ENCODE results near the gene MAP2.

MAP2 gene

DNA sequence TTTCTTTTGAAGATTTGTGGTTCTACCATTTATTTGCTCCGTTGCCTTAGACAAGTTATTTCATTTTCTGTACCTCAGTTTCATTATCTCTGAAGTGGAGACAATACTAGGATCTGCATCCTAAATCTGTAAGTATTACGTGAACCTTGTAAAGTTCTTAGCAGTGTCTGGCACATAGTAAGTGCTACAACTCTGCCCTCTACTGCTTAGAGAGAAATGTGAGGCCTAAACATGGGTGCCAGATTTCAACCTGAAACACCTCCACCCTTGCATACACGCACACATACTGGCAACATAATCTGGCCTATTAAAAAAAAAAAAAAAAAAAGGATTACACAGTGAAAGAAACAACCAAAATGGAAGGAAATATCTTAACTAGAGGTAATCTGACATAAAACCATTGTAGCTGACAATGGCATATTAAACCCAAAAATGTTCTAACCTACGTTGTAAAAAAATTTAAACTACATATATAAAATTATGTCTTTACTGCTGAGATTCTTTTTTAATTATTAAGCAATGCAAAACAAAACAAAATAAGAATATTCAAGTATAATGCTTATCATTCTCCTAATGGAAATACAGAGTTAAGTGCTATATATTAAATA is 132.6 kb downstream of the MAP2 start:
- Histone ChIP-seq H2BK5ac (ENCODE audit: low read length) (no peak overlapping the region), H2BK12ac (ENCODE audit: low read length) (no peak overlapping the region), H3K4ac (ENCODE audit: low read length) (no peak overlapping the region), H3K79me1 (ENCODE audit: low read depth, low read length) (peaks cover 3% of the 10 kb centered on the region), H3K27me3 (ENCODE audit: control insufficient read depth in 3 of 3, insufficient read depth in 3 of 3, low read depth in 1 of 3, low read length in 3 of 3) (no peaks in the 10 kb centered on the region), H2AK5ac (ENCODE audit: low read depth, low read length) (no peak overlapping the region), H3K18ac (ENCODE audit: low read length) (no peak overlapping the region), H3K4me2 (ENCODE audit: insufficient read depth, low read length, poor library complexity, severe bottlenecking) (no peak overlapping the region), H3K4me1 (ENCODE audit: control insufficient read depth in 2 of 2, insufficient read depth in 1 of 2, low read depth in 1 of 2, low read length in 2 of 2) (peaks cover 0 to 6% of the 10 kb centered on the region in 2 donors), H2BK120ac (ENCODE audit: low read depth, low read length) (no peak overlapping the region), H4K91ac (ENCODE audit: low read depth, low read length, poor library complexity) (no peak overlapping the region), H3K27ac (replicated peaks; ENCODE audit: low read length) (no peak overlapping the region), H3K23ac (ENCODE audit: low read depth, low read length, poor library complexity) (no peak overlapping the region), H2AFZ (ENCODE audit: low read length) (no peak overlapping the region), H3K4me3 (ENCODE audit: low read length in 2 of 2) (no peak overlapping the region), H3K36me3 (replicated peaks in 1 of 2; ENCODE audit: control insufficient read depth in 2 of 2, insufficient read depth in 2 of 2, low read length in 2 of 2) (peaks cover 0 to 2% of the 10 kb centered on the region in 2 donors), H2BK15ac (ENCODE audit: low read length) (no peak overlapping the region), H3K14ac (ENCODE audit: low read length) (no peak overlapping the region), H4K8ac (ENCODE audit: low read depth, low read length) (no peak overlapping the region), H3K9me3 (replicated peaks in 1 of 2; ENCODE audit: control insufficient read depth in 2 of 2, insufficient read depth in 1 of 2, low read depth in 1 of 2, low read length in 2 of 2) (no peaks in the 10 kb centered on the region), H3K9ac (ENCODE audit: low read depth, low read length, poor library complexity) (no peak overlapping the region)
- WGBS, 2 donors (ENCODE audit: extremely low coverage in 2 of 2, insufficient read length in 2 of 2, insufficient replicate concordance in 1 of 2): no CpG with 5 or more reads among the region's 4 CpGs
- no peak for DNase-seq (ENCODE audit: low spot score)

DNA sequence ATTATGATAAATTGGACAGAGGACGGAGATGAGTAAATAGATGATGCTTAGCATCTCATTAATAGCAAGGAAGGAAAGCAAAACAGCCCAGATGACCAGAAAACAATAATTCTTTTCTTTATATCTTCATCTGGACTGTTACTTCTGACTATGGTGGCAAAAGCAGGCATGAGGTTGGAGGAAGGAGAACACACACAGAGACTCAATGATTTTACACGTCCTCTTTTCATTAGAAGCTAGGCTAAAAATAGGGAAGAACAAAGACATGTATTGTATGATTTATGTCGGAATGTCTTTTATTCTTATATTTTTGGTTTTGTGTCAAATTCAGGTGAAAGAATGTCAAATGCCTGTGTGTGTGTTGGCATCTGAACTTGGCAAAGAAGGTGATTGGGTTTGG is 137.1 kb downstream of the MAP2 start:
- Histone ChIP-seq H3K18ac (ENCODE audit: low read length) (no peak overlapping the region), H3K23ac (ENCODE audit: low read depth, low read length, poor library complexity) (no peak overlapping the region), H2BK5ac (ENCODE audit: low read length) (no peak overlapping the region), H2AFZ (ENCODE audit: low read length) (no peak overlapping the region), H2BK15ac (ENCODE audit: low read length) (no peak overlapping the region), H2BK120ac (ENCODE audit: low read depth, low read length) (no peak overlapping the region), H4K8ac (ENCODE audit: low read depth, low read length) (no peak overlapping the region), H2BK12ac (ENCODE audit: low read length) (no peak overlapping the region), H3K79me1 (ENCODE audit: low read depth, low read length) (peaks cover 5% of the 10 kb centered on the region), H3K36me3 (replicated peaks in 1 of 2; ENCODE audit: control insufficient read depth in 2 of 2, insufficient read depth in 2 of 2, low read length in 2 of 2) (peaks cover 2 to 6% of the 10 kb centered on the region in 2 donors), H3K9ac (ENCODE audit: low read depth, low read length, poor library complexity) (no peak overlapping the region), H3K4me1 (ENCODE audit: control insufficient read depth in 2 of 2, insufficient read depth in 1 of 2, low read depth in 1 of 2, low read length in 2 of 2) (peaks cover under 1 to 3% of the 10 kb centered on the region in 2 donors), H3K4ac (ENCODE audit: low read length) (no peak overlapping the region), H3K4me2 (ENCODE audit: insufficient read depth, low read length, poor library complexity, severe bottlenecking) (no peak overlapping the region), H2AK5ac (ENCODE audit: low read depth, low read length) (no peak overlapping the region), H3K9me3 (replicated peaks in 1 of 2; ENCODE audit: control insufficient read depth in 2 of 2, insufficient read depth in 1 of 2, low read depth in 1 of 2, low read length in 2 of 2) (no peaks in the 10 kb centered on the region), H3K27me3 (ENCODE audit: control insufficient read depth in 3 of 3, insufficient read depth in 3 of 3, low read depth in 1 of 3, low read length in 3 of 3) (no peaks in the 10 kb centered on the region), H4K91ac (ENCODE audit: low read depth, low read length, poor library complexity) (no peak overlapping the region), H3K14ac (ENCODE audit: low read length) (no peak overlapping the region), H3K4me3 (ENCODE audit: low read length in 2 of 2) (no peak overlapping the region), H3K27ac (replicated peaks; ENCODE audit: low read length) (no peak overlapping the region)
- no peak for DNase-seq (ENCODE audit: low spot score)
- no CpG with 5 or more reads among the region's 3 CpGs for WGBS, 2 donors (ENCODE audit: extremely low coverage in 2 of 2, insufficient read length in 2 of 2, insufficient replicate concordance in 1 of 2)

DNA sequence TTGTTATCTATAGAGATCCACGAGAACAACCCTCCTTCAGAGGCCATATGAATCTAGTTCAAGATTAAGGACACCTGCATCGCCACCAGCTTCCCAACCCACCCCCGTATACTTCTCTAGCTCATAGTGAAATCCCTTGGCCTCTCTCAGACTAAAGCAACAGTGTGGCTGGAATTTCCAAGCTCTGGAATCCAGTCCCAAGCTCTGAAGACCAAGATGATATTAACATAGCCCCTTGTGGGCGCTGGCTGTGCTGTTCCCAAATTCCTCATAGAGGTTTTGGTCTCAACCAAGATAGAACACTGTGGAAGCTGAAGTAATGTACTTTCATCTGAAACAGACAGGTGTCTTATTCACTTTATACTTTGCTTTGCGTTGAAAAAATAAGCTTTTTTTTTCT is 139.6 kb downstream of the MAP2 start:
- H3K4me1 ChIP-seq (ENCODE audit: control insufficient read depth in 2 of 2, insufficient read depth in 1 of 2, low read depth in 1 of 2, low read length in 2 of 2): peaks cover 5 to 7% of the 10 kb centered on the region in 2 donors
- H3K9ac ChIP-seq (ENCODE audit: low read depth, low read length, poor library complexity): no peak overlapping the region
- H3K18ac ChIP-seq (ENCODE audit: low read length): no peak overlapping the region
- peaks cover 3% of the 10 kb centered on the region for H3K79me1 ChIP-seq (ENCODE audit: low read depth, low read length)
- no peak overlapping the region for H3K4me2 ChIP-seq (ENCODE audit: insufficient read depth, low read length, poor library complexity, severe bottlenecking)
- no peak overlapping the region for H2BK15ac ChIP-seq (ENCODE audit: low read length)
- H2AFZ ChIP-seq (ENCODE audit: low read length): no peak overlapping the region
- H2BK5ac ChIP-seq (ENCODE audit: low read length): no peak overlapping the region
- DNase-seq (ENCODE audit: low spot score): no peak
- no peak overlapping the region for H4K8ac ChIP-seq (ENCODE audit: low read depth, low read length)
- no peak overlapping the region for H2BK12ac ChIP-seq (ENCODE audit: low read length)
- H3K36me3 ChIP-seq (replicated peaks in 1 of 2; ENCODE audit: control insufficient read depth in 2 of 2, insufficient read depth in 2 of 2, low read length in 2 of 2): peaks cover 0 to 6% of the 10 kb centered on the region in 2 donors
- no peaks in the 10 kb centered on the region for H3K9me3 ChIP-seq (replicated peaks in 1 of 2; ENCODE audit: control insufficient read depth in 2 of 2, insufficient read depth in 1 of 2, low read depth in 1 of 2, low read length in 2 of 2)
- WGBS, 2 donors (ENCODE audit: extremely low coverage in 2 of 2, insufficient read length in 2 of 2, insufficient replicate concordance in 1 of 2): no CpG with 5 or more reads among the region's 5 CpGs
- H3K27me3 ChIP-seq (ENCODE audit: control insufficient read depth in 3 of 3, insufficient read depth in 3 of 3, low read depth in 1 of 3, low read length in 3 of 3): no peaks in the 10 kb centered on the region
- H3K23ac ChIP-seq (ENCODE audit: low read depth, low read length, poor library complexity): no peak overlapping the region
- H2AK5ac ChIP-seq (ENCODE audit: low read depth, low read length): no peak overlapping the region
- H3K4ac ChIP-seq (ENCODE audit: low read length): no peak overlapping the region
- no peak overlapping the region for H3K4me3 ChIP-seq (ENCODE audit: low read length in 2 of 2)
- no peak overlapping the region for H4K91ac ChIP-seq (ENCODE audit: low read depth, low read length, poor library complexity)
- H2BK120ac ChIP-seq (ENCODE audit: low read depth, low read length): no peak overlapping the region
- H3K14ac ChIP-seq (ENCODE audit: low read length): no peak overlapping the region
- no peak overlapping the region for H3K27ac ChIP-seq (replicated peaks; ENCODE audit: low read length)

DNA sequence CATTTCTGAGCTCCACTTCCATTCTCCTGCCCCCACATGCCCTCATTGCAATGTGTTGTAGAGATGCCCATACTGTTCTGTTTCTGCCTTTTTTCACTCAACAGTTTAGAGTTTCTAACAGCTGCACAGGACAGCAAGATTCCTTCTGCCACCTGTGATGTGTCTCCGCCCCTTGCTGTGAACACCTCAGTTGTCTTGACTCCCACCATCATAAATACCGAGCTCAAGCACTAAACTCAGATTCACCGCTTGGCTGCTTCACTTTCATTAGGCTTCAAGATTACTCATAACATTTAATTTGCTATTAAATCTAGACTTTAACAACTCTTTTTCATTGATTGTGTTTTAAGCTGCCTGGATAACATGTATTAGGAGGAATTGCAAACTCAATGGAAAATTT is 141.0 kb downstream of the MAP2 start:
- Histone ChIP-seq H2BK120ac (ENCODE audit: low read depth, low read length) (no peak overlapping the region), H3K9me3 (replicated peaks in 1 of 2; ENCODE audit: control insufficient read depth in 2 of 2, insufficient read depth in 1 of 2, low read depth in 1 of 2, low read length in 2 of 2) (no peaks in the 10 kb centered on the region), H3K27ac (replicated peaks; ENCODE audit: low read length) (no peak overlapping the region), H2AK5ac (ENCODE audit: low read depth, low read length) (no peak overlapping the region), H2AFZ (ENCODE audit: low read length) (no peak overlapping the region), H2BK12ac (ENCODE audit: low read length) (no peak overlapping the region), H3K79me1 (ENCODE audit: low read depth, low read length) (peaks cover 1% of the 10 kb centered on the region), H4K91ac (ENCODE audit: low read depth, low read length, poor library complexity) (no peak overlapping the region), H3K23ac (ENCODE audit: low read depth, low read length, poor library complexity) (no peak overlapping the region), H3K9ac (ENCODE audit: low read depth, low read length, poor library complexity) (no peak overlapping the region), H4K8ac (ENCODE audit: low read depth, low read length) (no peak overlapping the region), H3K4me2 (ENCODE audit: insufficient read depth, low read length, poor library complexity, severe bottlenecking) (no peak overlapping the region), H2BK5ac (ENCODE audit: low read length) (no peak overlapping the region), H3K4me3 (ENCODE audit: low read length in 2 of 2) (no peak overlapping the region), H3K36me3 (replicated peaks in 1 of 2; ENCODE audit: control insufficient read depth in 2 of 2, insufficient read depth in 2 of 2, low read length in 2 of 2) (peaks cover 0 to 6% of the 10 kb centered on the region in 2 donors), H3K27me3 (ENCODE audit: control insufficient read depth in 3 of 3, insufficient read depth in 3 of 3, low read depth in 1 of 3, low read length in 3 of 3) (no peaks in the 10 kb centered on the region), H2BK15ac (ENCODE audit: low read length) (no peak overlapping the region), H3K4me1 (ENCODE audit: control insufficient read depth in 2 of 2, insufficient read depth in 1 of 2, low read depth in 1 of 2, low read length in 2 of 2) (peaks cover 5 to 7% of the 10 kb centered on the region in 2 donors), H3K4ac (ENCODE audit: low read length) (no peak overlapping the region), H3K18ac (ENCODE audit: low read length) (no peak overlapping the region), H3K14ac (ENCODE audit: low read length) (no peak overlapping the region)
- no CpG with 5 or more reads among the region's 3 CpGs for WGBS, 2 donors (ENCODE audit: extremely low coverage in 2 of 2, insufficient read length in 2 of 2, insufficient replicate concordance in 1 of 2)
- no peak for DNase-seq (ENCODE audit: low spot score)
